Cortex of kidney (tissue), 1 donor: ENCODE results near the gene NPAT.
A peak's percentile ranks its signal among the peaks of the same experiment; 100 is the strongest.
"Not testable (repeated sequence)": the region's sequence is repeated elsewhere in the genome, so short reads cannot be mapped to it uniquely, and the experiment has no call there.

Experiments used
- DNase-seq: peaks from one replicate; lab custom pipeline; 2025; lab: John Stamatoyannopoulos, UW

NPAT gene

GRCh38 chr11:108148556-108148955 lies 73.9 kb downstream of the NPAT start:
- DNase-seq = no peak

GRCh38 chr11:108147150-108147549 lies 75.3 kb downstream of the NPAT start:
- DNase-seq = no peak

GRCh38 chr11:108144615-108145014 lies 77.8 kb downstream of the NPAT start:
- no peak for DNase-seq

GRCh38 chr11:108142304-108142703 lies 80.1 kb downstream of the NPAT start:
- DNase-seq = no peak

GRCh38 chr11:108137212-108137611 lies 85.2 kb downstream of the NPAT start:
- no peak for DNase-seq

GRCh38 chr11:108135845-108136544 lies 86.4 kb downstream of the NPAT start:
- DNase-seq = no peak

GRCh38 chr11:108132993-108133538 lies 89.4 kb downstream of the NPAT start:
- not testable (repeated sequence) for DNase-seq

GRCh38 chr11:108131993-108132392 lies 90.4 kb downstream of the NPAT start:
- no peak for DNase-seq

GRCh38 chr11:108128772-108129171 lies 93.7 kb downstream of the NPAT start:
- DNase-seq = no peak

GRCh38 chr11:108125096-108125495 lies 97.3 kb downstream of the NPAT start:
- no peak for DNase-seq

GRCh38 chr11:108122166-108122628 lies 100.2 kb downstream of the NPAT start:
- no peak for DNase-seq

GRCh38 chr11:108121274-108122155 lies 100.9 kb downstream of the NPAT start, which contains the start of gene ACAT1:
Gene ACAT1 (plus strand): TSS chr11:108121567. CDS start chr11:108121607, 40 bp downstream.
- peak; percentile 59 for DNase-seq

- DNase-seq = not testable (repeated sequence)
Measured at GRCh38 chr11:108120936-108121273, 101.5 kb downstream of the NPAT start.

GRCh38 chr11:108117746-108118371 lies 104.6 kb downstream of the NPAT start:
- no peak for DNase-seq

GRCh38 chr11:108115500-108116140 lies 106.8 kb downstream of the NPAT start:
- no peak for DNase-seq

GRCh38 chr11:108112057-108112456 lies 110.4 kb downstream of the NPAT start:
- no peak for DNase-seq

- DNase-seq = no peak
Measured at GRCh38 chr11:108111126-108111525, 111.3 kb downstream of the NPAT start.
